GM06990 (cell line): ENCODE results near the gene NOL6.

Experiments
- DNase-seq: peaks from one replicate; pipeline ENCODE4 v3.0.0-alpha.2; 2011; ENCODE audit not compliant: insufficient read length; ENCODE audit errors: extremely low read depth
- H3K27me3 ChIP-seq: replicated peaks from 2 replicates; pipeline ENCODE4 v1.6.0; 2011; ENCODE audit warnings: low read length; ENCODE audit not compliant: control insufficient read depth, insufficient read depth
- H3K36me3 ChIP-seq: 2 replicates; pipeline ENCODE4 v1.5.1; 2011; ENCODE audit warnings: low read length; ENCODE audit not compliant: control insufficient read depth, insufficient read depth
- H3K4me3 ChIP-seq: replicated peaks from 2 replicates; pipeline ENCODE4 v1.5.1; 2011; ENCODE audit warnings: low read depth, mild to moderate bottlenecking, control low read depth, low read length
- TF ChIP-seq, protein P1 (sequence below): IDR thresholded peaks from 2 replicates; pipeline ENCODE4 v1.5.1; 2011; ENCODE audit warnings: low read length, control low read depth, mild to moderate bottlenecking, inconsistent platforms; ENCODE audit not compliant: insufficient read depth, poor library complexity, severe bottlenecking

Gene NOL6

GRCh38 chr9:33434317-33435105 is 39.2 kb downstream of the NOL6 start:
- TF ChIP-seq, protein P1, sequence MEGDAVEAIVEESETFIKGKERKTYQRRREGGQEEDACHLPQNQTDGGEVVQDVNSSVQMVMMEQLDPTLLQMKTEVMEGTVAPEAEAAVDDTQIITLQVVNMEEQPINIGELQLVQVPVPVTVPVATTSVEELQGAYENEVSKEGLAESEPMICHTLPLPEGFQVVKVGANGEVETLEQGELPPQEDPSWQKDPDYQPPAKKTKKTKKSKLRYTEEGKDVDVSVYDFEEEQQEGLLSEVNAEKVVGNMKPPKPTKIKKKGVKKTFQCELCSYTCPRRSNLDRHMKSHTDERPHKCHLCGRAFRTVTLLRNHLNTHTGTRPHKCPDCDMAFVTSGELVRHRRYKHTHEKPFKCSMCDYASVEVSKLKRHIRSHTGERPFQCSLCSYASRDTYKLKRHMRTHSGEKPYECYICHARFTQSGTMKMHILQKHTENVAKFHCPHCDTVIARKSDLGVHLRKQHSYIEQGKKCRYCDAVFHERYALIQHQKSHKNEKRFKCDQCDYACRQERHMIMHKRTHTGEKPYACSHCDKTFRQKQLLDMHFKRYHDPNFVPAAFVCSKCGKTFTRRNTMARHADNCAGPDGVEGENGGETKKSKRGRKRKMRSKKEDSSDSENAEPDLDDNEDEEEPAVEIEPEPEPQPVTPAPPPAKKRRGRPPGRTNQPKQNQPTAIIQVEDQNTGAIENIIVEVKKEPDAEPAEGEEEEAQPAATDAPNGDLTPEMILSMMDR = no peak
- DNase-seq = no peak
- peaks cover 4% of the 10 kb centered on the region for H3K27me3 ChIP-seq
- no peaks in the 10 kb centered on the region for H3K36me3 ChIP-seq
- H3K4me3 ChIP-seq = no peak overlapping the region

DNA sequence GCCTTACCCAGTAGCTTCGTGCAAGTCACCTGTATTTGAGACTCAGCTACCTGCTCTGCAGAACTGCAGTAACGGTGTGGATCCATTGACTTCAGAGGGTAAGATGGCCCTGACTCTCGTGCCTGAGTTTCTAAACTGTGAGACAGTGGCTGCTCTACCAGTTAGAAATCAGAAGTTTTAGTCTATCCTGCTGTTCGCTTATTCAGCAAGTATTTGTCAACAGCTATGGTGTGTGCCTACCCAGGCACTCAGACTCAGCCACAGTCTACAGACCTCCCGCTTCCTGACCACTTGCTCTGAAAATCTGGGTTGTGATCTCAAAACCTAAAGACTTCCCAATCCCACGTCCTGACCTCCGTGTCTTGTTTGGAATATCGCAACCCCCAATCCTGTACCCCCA is 39.9 kb downstream of the NOL6 start:
- peaks cover 4% of the 10 kb centered on the region; the same call in 1 of the 2 replicates for H3K27me3 ChIP-seq
- H3K36me3 ChIP-seq = no peaks in the 10 kb centered on the region
- TF ChIP-seq, protein P1 = no peak
- no peak for DNase-seq
- no peak overlapping the region for H3K4me3 ChIP-seq

DNA sequence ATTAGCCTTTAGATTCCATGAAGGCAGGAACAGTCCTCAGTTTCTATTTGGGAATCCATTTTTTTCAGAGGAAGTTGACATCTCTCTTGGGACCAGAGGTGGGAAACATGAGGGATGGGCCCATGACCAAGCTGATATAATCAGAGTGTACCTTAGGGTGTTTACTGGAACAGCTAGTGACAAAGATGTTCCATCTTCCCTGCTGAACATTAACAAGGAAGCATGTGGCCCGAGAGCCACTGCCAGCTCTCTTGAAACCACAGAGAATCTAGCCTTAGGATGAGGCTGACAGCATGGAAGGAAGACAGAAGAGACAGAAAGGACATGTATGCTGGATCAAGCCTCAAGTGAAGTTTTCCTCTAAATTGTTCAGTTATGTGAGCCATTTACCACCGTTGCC is 42.3 kb downstream of the NOL6 start:
- DNase-seq = no peak
- no peak overlapping the region for H3K4me3 ChIP-seq
- TF ChIP-seq, protein P1 = no peak
- H3K36me3 ChIP-seq = no peaks in the 10 kb centered on the region
- H3K27me3 ChIP-seq = peaks cover 4% of the 10 kb centered on the region; the same call in 1 of the 2 replicates

GRCh38 chr9:33430942-33431341 is 42.8 kb downstream of the NOL6 start:
- Histone ChIP-seq H3K4me3 (no peak overlapping the region), H3K27me3 (peaks cover 4% of the 10 kb centered on the region; the same call in 1 of the 2 replicates), H3K36me3 (no peaks in the 10 kb centered on the region)
- TF ChIP-seq, protein P1 = no peak
- DNase-seq = no peak

- H3K27me3 ChIP-seq = peaks cover 3% of the 10 kb centered on the region; the same call in 1 of the 2 replicates
- no peak overlapping the region for H3K4me3 ChIP-seq
- TF ChIP-seq, protein P1 = no peak
- H3K36me3 ChIP-seq = no peaks in the 10 kb centered on the region
- no peak for DNase-seq
Observed at GRCh38 chr9:33429256-33429985, 44.3 kb downstream of the NOL6 start.
